Endodermal cell (in vitro differentiated cells): Measurements from ENCODE around the gene DOK3. TPM values are rescaled to one million over a fixed set of nuclear protein-coding genes. Genes with fewer than 3 reads are reported as not detected.

Experiments used
- DNase-seq: peaks from one replicate; pipeline ENCODE4 v3.0.0-alpha.2; 2017
- H3K27ac ChIP-seq: 2 replicates; pipeline ENCODE4 v1.5.1; 2013; ENCODE audit warnings: mild to moderate bottlenecking, low read depth, low read length, moderate library complexity
- H3K27me3 ChIP-seq: 2 replicates; pipeline ENCODE4 v1.6.1; 2013; ENCODE audit warnings: mild to moderate bottlenecking, low read length, moderate library complexity; ENCODE audit not compliant: insufficient read depth, control insufficient read depth, poor library complexity, severe bottlenecking
- H3K36me3 ChIP-seq: 2 replicates; pipeline ENCODE4 v1.7.0; 2013; ENCODE audit warnings: mild to moderate bottlenecking, low read length, moderate library complexity; ENCODE audit not compliant: control insufficient read depth, insufficient read depth
- H3K4me1 ChIP-seq: one replicate; pipeline ENCODE4 v1.7.0; 2013; ENCODE audit warnings: low read length; ENCODE audit not compliant: control insufficient read depth, insufficient read depth
- H3K4me3 ChIP-seq: 2 replicates; pipeline ENCODE4 v1.5.1; 2013; ENCODE audit warnings: mild to moderate bottlenecking, low read length, moderate library complexity
- H3K9ac ChIP-seq: 2 replicates; pipeline ENCODE4 v1.6.1; 2013; ENCODE audit warnings: mild to moderate bottlenecking, low read length, moderate library complexity; ENCODE audit not compliant: poor library complexity, severe bottlenecking; ENCODE audit errors: extremely low read depth
- H3K9me3 ChIP-seq: 2 replicates; pipeline ENCODE4 v1.6.1; 2013; ENCODE audit warnings: mild to moderate bottlenecking, low read length, moderate library complexity; ENCODE audit not compliant: control insufficient read depth
- H3K27ac Mint-ChIP-seq: 2 replicates; pipeline ENCODE4 v1.8.0; 2020; ENCODE audit warnings: mixed read lengths
- H3K27me3 Mint-ChIP-seq: 2 replicates; pipeline ENCODE4 v1.8.0; 2021; ENCODE audit warnings: mild to moderate bottlenecking, mixed read lengths; ENCODE audit not compliant: insufficient read depth
- H3K36me3 Mint-ChIP-seq: 2 replicates; pipeline ENCODE4 v1.8.0; 2020; ENCODE audit warnings: low read depth, mixed read lengths
- H3K4me1 Mint-ChIP-seq: 2 replicates; pipeline ENCODE4 v1.8.0; 2020; ENCODE audit warnings: mixed read lengths
- H3K4me3 Mint-ChIP-seq: 2 replicates; pipeline ENCODE4 v1.8.0; 2020; ENCODE audit warnings: mild to moderate bottlenecking, moderate library complexity, mixed read lengths
- H3K9me3 Mint-ChIP-seq: 2 replicates; pipeline ENCODE4 v1.8.0; 2020; ENCODE audit warnings: mild to moderate bottlenecking, mixed read lengths
- CTCF ChIP-seq: fragments of 200-600 bp; sonication (generic); conservative IDR thresholded peaks from 2 replicates; pipeline ENCODE4 v1.5.0; 2021; ENCODE audit warnings: antibody characterized with exemption, mild to moderate bottlenecking
- WGBS, 2 experiments: methylation state at CpG; one replicate each; pipeline versions ENCODE4 v1.1.5 to v1.1.7; 2013; ENCODE audit warnings: missing lambda C conversion rate in 2 of 2, mixed read lengths in 1 of 2; ENCODE audit not compliant: insufficient coverage in 1 of 2, insufficient read length in 1 of 2; 5-methylcytosine and 5-hydroxymethylcytosine counted together
- total RNA-seq, 2 donors: library from RNA; stranded (reverse); fragmentation: NEBNext Ultra II Directional in 1 of 2; extraction: Animal tissue kit (Norgen Biotek cat#: 25700) in 1 of 2; gene quantifications; 2 replicates in 1 of 2; 3 replicates in 1 of 2; pipeline ENCODE4 v1.2.1, GENCODE V29; 2021

DOK3 gene
- total RNA-seq, 2 donors from 2014 or later, result 2.1 to 7.7 TPM

- Mint-ChIP-seq H3K36me3 (peaks cover 74% of the 10 kb centered on the region), H3K4me3 (no peak overlapping the region), H3K4me1 (no peaks in the 10 kb centered on the region), H3K27ac (peak overlapping the region; percentile 15), H3K9me3 (no peaks in the 10 kb centered on the region), H3K27me3 (no peaks in the 10 kb centered on the region)
- Histone ChIP-seq H3K9me3 (no peaks in the 10 kb centered on the region), H3K27ac (no peak overlapping the region), H3K9ac (no peak overlapping the region), H3K4me3 (no peak overlapping the region), H3K4me1 (no peaks in the 10 kb centered on the region), H3K36me3 (peaks cover 77% of the 10 kb centered on the region), H3K27me3 (no peaks in the 10 kb centered on the region)
- no peak for DNase-seq
- TF ChIP-seq CTCF, result no peak
- 96 to 98% methylated on average over 18 to 22 of the region's 22 CpGs for WGBS, 2 experiments
Observed at GRCh38 chr5:177483994-177484901, 25.4 kb downstream of the DOK3 start.

- no peak overlapping the region for H3K4me3 ChIP-seq
- no peaks in the 10 kb centered on the region for H3K4me1 ChIP-seq
- 96 to 100% methylated on average over 4 to 9 of the region's 9 CpGs for WGBS, 2 experiments
- no peak overlapping the region for H3K9ac ChIP-seq
- TF ChIP-seq CTCF, result no peak
- Mint-ChIP-seq H3K27ac (no peak overlapping the region), H3K4me1 (no peaks in the 10 kb centered on the region), H3K36me3 (peaks cover 69% of the 10 kb centered on the region), H3K9me3 (no peaks in the 10 kb centered on the region), H3K27me3 (no peaks in the 10 kb centered on the region), H3K4me3 (no peak overlapping the region)
- no peaks in the 10 kb centered on the region for H3K9me3 ChIP-seq
- DNase-seq, result no peak
- H3K36me3 ChIP-seq, result peaks cover 65% of the 10 kb centered on the region
- no peak overlapping the region for H3K27ac ChIP-seq
- no peaks in the 10 kb centered on the region for H3K27me3 ChIP-seq
Observed at GRCh38 chr5:177483042-177483441, 26.6 kb downstream of the DOK3 start.

- H3K4me3 ChIP-seq, result no peak overlapping the region
- no peak overlapping the region for H3K27ac ChIP-seq
- Mint-ChIP-seq H3K4me1 (no peaks in the 10 kb centered on the region), H3K27me3 (no peaks in the 10 kb centered on the region), H3K4me3 (no peak overlapping the region), H3K36me3 (peaks cover 62% of the 10 kb centered on the region), H3K27ac (no peak overlapping the region), H3K9me3 (no peaks in the 10 kb centered on the region)
- TF ChIP-seq CTCF, result no peak
- H3K9ac ChIP-seq, result no peak overlapping the region
- H3K27me3 ChIP-seq, result no peaks in the 10 kb centered on the region
- WGBS, 2 experiments, result 94 to 95% methylated on average over 9 to 10 of the region's 10 CpGs
- no peak for DNase-seq
- peaks cover 58% of the 10 kb centered on the region for H3K36me3 ChIP-seq
- no peaks in the 10 kb centered on the region for H3K4me1 ChIP-seq
- H3K9me3 ChIP-seq, result no peaks in the 10 kb centered on the region
Observed at GRCh38 chr5:177482359-177482795, 27.2 kb downstream of the DOK3 start.
